ENCODE data around the gene NTRK2.

DNA sequence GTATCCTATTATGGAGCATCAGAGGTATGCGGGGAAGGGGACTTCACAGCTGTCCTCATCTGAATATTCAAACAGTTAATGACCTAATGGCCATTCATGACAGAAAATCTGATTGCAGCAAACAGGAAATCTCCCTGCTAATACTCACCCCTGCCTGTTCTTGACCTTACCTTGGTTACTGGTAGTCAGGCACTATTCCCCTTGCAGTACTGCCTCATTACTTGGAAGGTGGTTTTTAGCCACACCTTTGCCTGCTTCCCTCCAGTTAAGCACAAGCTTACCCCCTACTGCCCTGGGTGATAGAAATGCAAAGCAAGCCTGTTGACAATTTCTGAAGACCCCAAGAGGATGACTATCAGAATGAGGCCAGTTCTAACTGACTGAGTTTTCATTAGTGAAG lies 332.4 kb downstream of the NTRK2 start:
- TF ChIP-seq CEBPB (IDR thresholded peaks at IDR 0.05) (no peak), YY1 (IDR thresholded peaks at IDR 0.05; ENCODE audit: low read depth) (no peak), CREB1 (IDR thresholded peaks at IDR 0.05; ENCODE audit: low read depth) (no peak), EP300 (IDR thresholded peaks at IDR 0.05; ENCODE audit: borderline replicate concordance) (no peak), TAF1 (IDR thresholded peaks at IDR 0.05; ENCODE audit: low read depth) (no peak), FOXM1 (IDR thresholded peaks at IDR 0.05; ENCODE audit: borderline replicate concordance, low read depth) (no peak), ZBTB7A (IDR thresholded peaks at IDR 0.05; ENCODE audit: low read depth) (no peak)
- TF ChIP-seq, protein P1, sequence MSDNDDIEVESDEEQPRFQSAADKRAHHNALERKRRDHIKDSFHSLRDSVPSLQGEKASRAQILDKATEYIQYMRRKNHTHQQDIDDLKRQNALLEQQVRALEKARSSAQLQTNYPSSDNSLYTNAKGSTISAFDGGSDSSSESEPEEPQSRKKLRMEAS (IDR thresholded peaks at IDR 0.05), result no peak
- TF ChIP-seq, protein P2, sequence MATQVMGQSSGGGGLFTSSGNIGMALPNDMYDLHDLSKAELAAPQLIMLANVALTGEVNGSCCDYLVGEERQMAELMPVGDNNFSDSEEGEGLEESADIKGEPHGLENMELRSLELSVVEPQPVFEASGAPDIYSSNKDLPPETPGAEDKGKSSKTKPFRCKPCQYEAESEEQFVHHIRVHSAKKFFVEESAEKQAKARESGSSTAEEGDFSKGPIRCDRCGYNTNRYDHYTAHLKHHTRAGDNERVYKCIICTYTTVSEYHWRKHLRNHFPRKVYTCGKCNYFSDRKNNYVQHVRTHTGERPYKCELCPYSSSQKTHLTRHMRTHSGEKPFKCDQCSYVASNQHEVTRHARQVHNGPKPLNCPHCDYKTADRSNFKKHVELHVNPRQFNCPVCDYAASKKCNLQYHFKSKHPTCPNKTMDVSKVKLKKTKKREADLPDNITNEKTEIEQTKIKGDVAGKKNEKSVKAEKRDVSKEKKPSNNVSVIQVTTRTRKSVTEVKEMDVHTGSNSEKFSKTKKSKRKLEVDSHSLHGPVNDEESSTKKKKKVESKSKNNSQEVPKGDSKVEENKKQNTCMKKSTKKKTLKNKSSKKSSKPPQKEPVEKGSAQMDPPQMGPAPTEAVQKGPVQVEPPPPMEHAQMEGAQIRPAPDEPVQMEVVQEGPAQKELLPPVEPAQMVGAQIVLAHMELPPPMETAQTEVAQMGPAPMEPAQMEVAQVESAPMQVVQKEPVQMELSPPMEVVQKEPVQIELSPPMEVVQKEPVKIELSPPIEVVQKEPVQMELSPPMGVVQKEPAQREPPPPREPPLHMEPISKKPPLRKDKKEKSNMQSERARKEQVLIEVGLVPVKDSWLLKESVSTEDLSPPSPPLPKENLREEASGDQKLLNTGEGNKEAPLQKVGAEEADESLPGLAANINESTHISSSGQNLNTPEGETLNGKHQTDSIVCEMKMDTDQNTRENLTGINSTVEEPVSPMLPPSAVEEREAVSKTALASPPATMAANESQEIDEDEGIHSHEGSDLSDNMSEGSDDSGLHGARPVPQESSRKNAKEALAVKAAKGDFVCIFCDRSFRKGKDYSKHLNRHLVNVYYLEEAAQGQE (IDR thresholded peaks at IDR 0.05; ENCODE audit: low read depth), result no peak

Data from Ishikawa (cell line).